Measurements from ENCODE around the gene F8A2. TPM values are rescaled to one million over a fixed set of nuclear protein-coding genes. Genes with fewer than 3 reads are reported as not detected.

The F8A2 gene
- total RNA-seq (2022; extraction: Qiagen RNA extraction; ENCODE audit: low read depth): not detected in 5 replicates

DNA sequence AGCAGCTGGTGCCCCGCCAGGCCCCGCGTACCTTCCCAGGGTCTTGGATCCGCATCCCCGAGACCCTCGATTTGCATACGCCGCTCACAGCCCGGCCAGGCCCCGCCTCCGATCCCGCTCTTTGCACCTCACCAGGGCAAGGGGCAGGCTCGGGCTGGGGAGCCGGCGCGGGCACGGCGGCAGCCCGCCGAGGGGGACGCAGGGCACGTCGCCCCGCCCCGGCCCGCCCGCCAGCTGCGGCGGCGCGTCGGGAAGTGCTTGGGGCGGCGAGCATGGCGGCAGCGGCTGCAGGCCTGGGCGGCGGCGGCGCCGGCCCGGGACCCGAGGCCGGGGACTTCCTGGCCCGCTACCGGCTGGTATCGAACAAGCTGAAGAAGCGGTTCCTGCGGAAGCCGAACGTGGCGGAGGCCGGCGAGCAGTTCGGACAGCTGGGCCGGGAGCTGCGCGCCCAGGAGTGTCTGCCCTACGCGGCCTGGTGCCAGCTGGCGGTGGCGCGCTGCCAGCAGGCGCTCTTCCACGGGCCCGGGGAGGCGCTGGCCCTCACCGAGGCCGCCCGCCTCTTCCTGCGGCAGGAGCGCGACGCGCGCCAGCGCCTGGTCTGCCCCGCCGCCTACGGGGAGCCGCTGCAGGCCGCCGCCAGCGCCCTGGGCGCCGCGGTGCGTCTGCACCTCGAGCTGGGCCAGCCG lies at the start of gene F8A2:
Gene F8A2 (plus strand): TSS at position 253 of the 686 bp plus-strand sequence. CDS start 20 bp downstream, at position 273.

DNA sequence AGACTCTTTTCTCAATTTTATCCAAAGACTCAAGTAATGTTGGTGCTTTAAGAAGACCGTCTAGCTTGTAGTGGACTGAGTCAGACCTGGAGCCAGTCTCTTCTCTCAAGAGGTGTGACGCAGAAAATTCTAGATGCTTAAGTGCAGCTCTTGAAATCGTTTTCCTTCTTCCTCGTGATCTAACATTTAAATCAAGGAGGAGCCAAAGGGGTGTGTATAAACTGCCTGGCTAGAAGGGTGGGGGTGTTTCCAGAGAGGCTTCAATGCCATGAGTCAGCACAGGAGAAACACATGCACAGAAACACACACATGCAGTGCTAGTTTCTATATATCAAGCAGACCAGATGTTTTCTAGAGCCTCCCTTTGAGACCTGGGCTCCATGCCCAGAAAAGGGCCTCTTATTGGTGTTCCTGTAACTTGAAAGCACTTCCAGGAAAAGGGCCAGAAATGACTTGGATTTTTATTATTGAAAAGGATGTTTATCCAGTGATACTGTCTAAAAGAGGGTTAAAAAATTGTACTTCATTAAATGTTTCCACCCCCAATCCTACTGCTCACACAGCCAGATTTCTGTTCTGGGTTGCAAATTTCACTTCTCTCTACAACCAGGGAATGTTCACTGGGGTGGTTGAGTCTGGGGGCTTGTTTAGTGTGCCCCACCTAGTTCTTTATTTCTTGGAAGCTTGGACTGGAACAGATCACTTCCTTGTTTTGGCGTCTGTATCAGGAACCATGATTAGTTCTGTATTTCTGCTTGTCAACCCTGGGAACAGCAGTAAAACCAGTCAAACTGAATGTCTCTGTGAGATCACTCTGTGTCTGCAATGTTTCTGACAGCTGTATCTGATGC lies 47.2 kb upstream of the F8A2 start, which contains the start of gene CLIC2:
Gene CLIC2 (minus strand): TSS at position 129 of the 851 bp plus-strand sequence. CDS start 187 bp downstream, outside the sequence.

Other genes starting within 250 kb of the F8A2 start
- gene VBP1, start 165.6 kb upstream of the F8A2 start, total RNA-seq (2022; extraction: Qiagen RNA extraction; ENCODE audit: low read depth): 49.6 to 62.9 TPM (median 52.2 TPM) in 5 replicates
- gene RAB39B, start 117.6 kb upstream of the F8A2 start, total RNA-seq (2022; extraction: Qiagen RNA extraction; ENCODE audit: low read depth): 0.55 to 0.69 TPM (median 0.60 TPM) in 5 replicates
- gene CLIC2, start 47.5 kb upstream of the F8A2 start, total RNA-seq (2022; extraction: Qiagen RNA extraction; ENCODE audit: low read depth): 0.06 to 0.24 TPM (median 0.11 TPM) in 3 of 5 replicates, not detected in the others
- 0.92 to 1.4 TPM (median 1.0 TPM) in 5 replicates for gene F8A3, start 76.5 kb downstream of the F8A2 start, total RNA-seq (2022; extraction: Qiagen RNA extraction; ENCODE audit: low read depth)
- 0.07 to 0.14 TPM (median 0.13 TPM) in 5 replicates for gene SPRY3, start 230.5 kb downstream of the F8A2 start, total RNA-seq (2022; extraction: Qiagen RNA extraction; ENCODE audit: low read depth)
- gene TMLHE, start 230.9 kb downstream of the F8A2 start, total RNA-seq (2022; extraction: Qiagen RNA extraction; ENCODE audit: low read depth): 8.0 to 10.9 TPM (median 10.5 TPM) in 5 replicates